Smooth muscle cell (in vitro differentiated cells): Measurements from ENCODE around the gene EPS8L3. TPM values are rescaled to one million over a fixed set of nuclear protein-coding genes. Genes with fewer than 3 reads are reported as not detected.

ENCODE experiments used
- DNase-seq: peaks from one replicate; lab custom pipeline; 2025; ENCODE audit not compliant: unreplicated experiment; lab: John Stamatoyannopoulos, UW
- H2AFZ ChIP-seq: fragments of 200-600 bp; sonication (generic); 2 replicates; pipeline ENCODE4 v1.6.0; 2016; ENCODE audit warnings: antibody characterized with exemption, low read depth, mild to moderate bottlenecking
- H3F3A ChIP-seq: fragments of 200-600 bp; sonication (generic); 2 replicates; pipeline ENCODE4 v1.6.0; 2017; ENCODE audit warnings: antibody characterized with exemption, low read depth
- H3K27ac ChIP-seq: fragments of 200-600 bp; sonication (generic); 2 replicates; pipeline ENCODE4 v1.5.1; 2016; ENCODE audit warnings: low read depth, mild to moderate bottlenecking
- H3K27me3 ChIP-seq: fragments of 200-600 bp; sonication (generic); 2 replicates; pipeline ENCODE4 v1.6.1; 2016; ENCODE audit warnings: low read depth, mild to moderate bottlenecking
- H3K36me3 ChIP-seq: fragments of 200-600 bp; sonication (generic); 2 replicates; pipeline ENCODE4 v1.5.1; 2016; ENCODE audit warnings: low read depth
- H3K4me1 ChIP-seq: fragments of 200-600 bp; sonication (generic); 2 replicates; pipeline ENCODE4 v1.5.1; 2016; ENCODE audit warnings: low read depth
- H3K4me2 ChIP-seq: fragments of 200-600 bp; sonication (generic); 2 replicates; pipeline ENCODE4 v1.6.0; 2016; ENCODE audit warnings: mild to moderate bottlenecking
- H3K4me3 ChIP-seq: fragments of 200-600 bp; sonication (generic); 2 replicates; pipeline ENCODE4 v1.5.1; 2016; ENCODE audit warnings: mild to moderate bottlenecking
- H3K79me2 ChIP-seq: fragments of 200-600 bp; sonication (generic); 2 replicates; pipeline ENCODE4 v1.6.0; 2016; ENCODE audit warnings: low read depth, mild to moderate bottlenecking
- H3K9ac ChIP-seq: fragments of 200-600 bp; sonication (generic); 2 replicates; pipeline ENCODE4 v1.6.0; 2016; ENCODE audit warnings: low read depth
- H3K9me3 ChIP-seq: fragments of 200-600 bp; sonication (generic); replicated peaks from 2 replicates; pipeline ENCODE4 v1.5.1; 2016; ENCODE audit warnings: low read depth
- H4K20me1 ChIP-seq: fragments of 200-600 bp; sonication (generic); 2 replicates; pipeline ENCODE4 v1.6.0; 2016; ENCODE audit warnings: low read depth
- WGBS: methylation state at CpG from one replicate; pipeline ENCODE4 v1.1.7; 2016; ENCODE audit warnings: low lambda C conversion rate; 5-methylcytosine and 5-hydroxymethylcytosine counted together
- polyA plus RNA-seq: library from polyadenylated mRNA; unstranded; fragments of >200 nt; fragmentation: Nextera tagmentation; extraction: Ambion mirVana; gene quantifications from 2 replicates; pipeline ENCODE4 v1.2.1, GENCODE V29; 2016
- total RNA-seq: library from RNA; depleted of rRNA; stranded (reverse); fragments of >200 nt; gene quantifications from 2 replicates; pipeline ENCODE4 v1.2.3, GENCODE V29; 2014
- TF ChIP-seq, protein P1 (sequence below): fragments of 200-600 bp; sonication (generic); IDR thresholded peaks from 2 replicates; pipeline ENCODE4 v1.5.1; 2017; ENCODE audit warnings: borderline replicate concordance, mild to moderate bottlenecking, antibody characterized with exemption; ENCODE audit not compliant: insufficient read depth, poor library complexity, severe bottlenecking

The EPS8L3 gene
- total and polyA plus RNA-seq, 2 experiments from 2014 or later, result not detected

GRCh38 chr1:109776206-109776835 is 12.6 kb upstream of the EPS8L3 start:
- 85% methylated on average over 6 of the region's 6 CpGs for WGBS
- Histone ChIP-seq H3K4me2 (no peak overlapping the region), H3K27me3 (no peaks in the 10 kb centered on the region), H3K9ac (no peak overlapping the region), H2AFZ (no peak overlapping the region), H3K9me3 (peaks cover 2% of the 10 kb centered on the region), H3K27ac (no peak overlapping the region), H3F3A (no peaks in the 10 kb centered on the region), H3K4me1 (peaks cover 3% of the 10 kb centered on the region), H4K20me1 (no peaks in the 10 kb centered on the region), H3K36me3 (no peaks in the 10 kb centered on the region), H3K4me3 (no peak overlapping the region), H3K79me2 (no peaks in the 10 kb centered on the region)
- TF ChIP-seq, protein P1, sequence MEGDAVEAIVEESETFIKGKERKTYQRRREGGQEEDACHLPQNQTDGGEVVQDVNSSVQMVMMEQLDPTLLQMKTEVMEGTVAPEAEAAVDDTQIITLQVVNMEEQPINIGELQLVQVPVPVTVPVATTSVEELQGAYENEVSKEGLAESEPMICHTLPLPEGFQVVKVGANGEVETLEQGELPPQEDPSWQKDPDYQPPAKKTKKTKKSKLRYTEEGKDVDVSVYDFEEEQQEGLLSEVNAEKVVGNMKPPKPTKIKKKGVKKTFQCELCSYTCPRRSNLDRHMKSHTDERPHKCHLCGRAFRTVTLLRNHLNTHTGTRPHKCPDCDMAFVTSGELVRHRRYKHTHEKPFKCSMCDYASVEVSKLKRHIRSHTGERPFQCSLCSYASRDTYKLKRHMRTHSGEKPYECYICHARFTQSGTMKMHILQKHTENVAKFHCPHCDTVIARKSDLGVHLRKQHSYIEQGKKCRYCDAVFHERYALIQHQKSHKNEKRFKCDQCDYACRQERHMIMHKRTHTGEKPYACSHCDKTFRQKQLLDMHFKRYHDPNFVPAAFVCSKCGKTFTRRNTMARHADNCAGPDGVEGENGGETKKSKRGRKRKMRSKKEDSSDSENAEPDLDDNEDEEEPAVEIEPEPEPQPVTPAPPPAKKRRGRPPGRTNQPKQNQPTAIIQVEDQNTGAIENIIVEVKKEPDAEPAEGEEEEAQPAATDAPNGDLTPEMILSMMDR, result no peak
- DNase-seq, result no peak

- H3K9ac ChIP-seq, result no peak overlapping the region
- no peaks in the 10 kb centered on the region for H3K36me3 ChIP-seq
- no peak overlapping the region for H2AFZ ChIP-seq
- H3F3A ChIP-seq, result no peaks in the 10 kb centered on the region
- DNase-seq, result no peak
- no peaks in the 10 kb centered on the region for H3K9me3 ChIP-seq
- no peak overlapping the region for H3K27ac ChIP-seq
- H3K27me3 ChIP-seq, result no peaks in the 10 kb centered on the region
- H3K79me2 ChIP-seq, result no peaks in the 10 kb centered on the region
- H3K4me1 ChIP-seq, result peaks cover 3% of the 10 kb centered on the region
- TF ChIP-seq, protein P1, result no peak
- 17% methylated on average over 1 of the region's 1 CpG for whole genome bisulfite sequencing
- H3K4me3 ChIP-seq, result no peak overlapping the region
- no peak overlapping the region for H3K4me2 ChIP-seq
- H4K20me1 ChIP-seq, result no peaks in the 10 kb centered on the region
Measured at GRCh38 chr1:109775398-109775797, 11.7 kb upstream of the EPS8L3 start.

DNA sequence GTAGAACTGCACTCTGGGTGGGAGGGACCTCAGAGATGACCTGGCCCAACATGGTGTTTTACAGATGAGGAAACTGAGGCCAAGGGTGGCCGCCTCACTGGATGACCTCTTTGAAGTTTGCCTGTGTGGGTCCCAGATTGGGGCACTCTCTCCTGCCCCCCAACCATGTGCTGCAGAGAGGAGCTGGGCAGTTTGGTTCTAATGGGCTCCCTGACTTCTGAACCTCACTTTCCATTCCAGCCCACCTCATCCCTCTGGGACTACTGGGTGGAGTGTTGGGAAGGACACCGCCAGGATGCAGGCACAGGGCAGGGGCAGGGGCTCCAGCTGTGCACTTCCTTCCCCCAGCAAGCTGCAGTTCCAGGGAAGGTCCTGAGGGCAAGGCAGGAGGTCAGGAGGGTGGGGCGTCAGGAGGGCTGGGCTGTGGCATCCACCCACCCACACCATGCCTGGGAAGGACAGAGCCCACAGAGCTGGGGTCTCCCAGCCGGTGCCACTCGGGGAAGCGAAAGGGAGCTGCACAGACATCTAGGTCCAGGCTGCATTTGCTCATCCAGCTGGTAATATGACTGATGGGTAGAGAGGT is 10.3 kb upstream of the EPS8L3 start:
- Histone ChIP-seq H3K9ac (no peak overlapping the region), H3K36me3 (no peaks in the 10 kb centered on the region)

More for the DNA sequence above, 10.3 kb upstream of the EPS8L3 start:
- H3K9me3 ChIP-seq, result no peaks in the 10 kb centered on the region
- no peaks in the 10 kb centered on the region for H3K27me3 ChIP-seq
- H3K4me3 ChIP-seq, result no peak overlapping the region
- H3K27ac ChIP-seq, result no peak overlapping the region
- no peak overlapping the region for H3K4me2 ChIP-seq
- H3F3A ChIP-seq, result no peaks in the 10 kb centered on the region
- DNase-seq, result no peak
- 72% methylated on average over 6 of the region's 6 CpGs for WGBS
- TF ChIP-seq, protein P1, result no peak
- H2AFZ ChIP-seq, result peak overlapping the region; percentile 6
- no peaks in the 10 kb centered on the region for H3K79me2 ChIP-seq
- H3K4me1 ChIP-seq, result peaks cover 3% of the 10 kb centered on the region
- H4K20me1 ChIP-seq, result no peaks in the 10 kb centered on the region
